ENCODE results near the gene PRRG2.

Gene PRRG2

GRCh38 chr19:49593233-49594113 lies 12.4 kb downstream of the PRRG2 start:
- TF ChIP-seq, protein P1, sequence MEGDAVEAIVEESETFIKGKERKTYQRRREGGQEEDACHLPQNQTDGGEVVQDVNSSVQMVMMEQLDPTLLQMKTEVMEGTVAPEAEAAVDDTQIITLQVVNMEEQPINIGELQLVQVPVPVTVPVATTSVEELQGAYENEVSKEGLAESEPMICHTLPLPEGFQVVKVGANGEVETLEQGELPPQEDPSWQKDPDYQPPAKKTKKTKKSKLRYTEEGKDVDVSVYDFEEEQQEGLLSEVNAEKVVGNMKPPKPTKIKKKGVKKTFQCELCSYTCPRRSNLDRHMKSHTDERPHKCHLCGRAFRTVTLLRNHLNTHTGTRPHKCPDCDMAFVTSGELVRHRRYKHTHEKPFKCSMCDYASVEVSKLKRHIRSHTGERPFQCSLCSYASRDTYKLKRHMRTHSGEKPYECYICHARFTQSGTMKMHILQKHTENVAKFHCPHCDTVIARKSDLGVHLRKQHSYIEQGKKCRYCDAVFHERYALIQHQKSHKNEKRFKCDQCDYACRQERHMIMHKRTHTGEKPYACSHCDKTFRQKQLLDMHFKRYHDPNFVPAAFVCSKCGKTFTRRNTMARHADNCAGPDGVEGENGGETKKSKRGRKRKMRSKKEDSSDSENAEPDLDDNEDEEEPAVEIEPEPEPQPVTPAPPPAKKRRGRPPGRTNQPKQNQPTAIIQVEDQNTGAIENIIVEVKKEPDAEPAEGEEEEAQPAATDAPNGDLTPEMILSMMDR (IDR thresholded peaks at IDR 0.05) = no peak
- H3K36me3 ChIP-seq = peaks cover 43% of the 10 kb centered on the region
- peaks cover 27 to 32% of the 10 kb centered on the region in 2 experiments for H3K4me1 ChIP-seq (ENCODE audit: control insufficient read depth in 1 of 2, insufficient read depth in 1 of 2, low read depth in 1 of 2, low read length in 1 of 2)
- H3K27me3 ChIP-seq = no peaks in the 10 kb centered on the region
- H3K9me3 ChIP-seq = no peaks in the 10 kb centered on the region
- peak overlapping the region; percentile 61 to 88 for H3K4me3 ChIP-seq (ENCODE audit: low read depth in 1 of 2, low read length in 1 of 2)
- peak overlapping the region; percentile 82 for H3K27ac ChIP-seq

DNA sequence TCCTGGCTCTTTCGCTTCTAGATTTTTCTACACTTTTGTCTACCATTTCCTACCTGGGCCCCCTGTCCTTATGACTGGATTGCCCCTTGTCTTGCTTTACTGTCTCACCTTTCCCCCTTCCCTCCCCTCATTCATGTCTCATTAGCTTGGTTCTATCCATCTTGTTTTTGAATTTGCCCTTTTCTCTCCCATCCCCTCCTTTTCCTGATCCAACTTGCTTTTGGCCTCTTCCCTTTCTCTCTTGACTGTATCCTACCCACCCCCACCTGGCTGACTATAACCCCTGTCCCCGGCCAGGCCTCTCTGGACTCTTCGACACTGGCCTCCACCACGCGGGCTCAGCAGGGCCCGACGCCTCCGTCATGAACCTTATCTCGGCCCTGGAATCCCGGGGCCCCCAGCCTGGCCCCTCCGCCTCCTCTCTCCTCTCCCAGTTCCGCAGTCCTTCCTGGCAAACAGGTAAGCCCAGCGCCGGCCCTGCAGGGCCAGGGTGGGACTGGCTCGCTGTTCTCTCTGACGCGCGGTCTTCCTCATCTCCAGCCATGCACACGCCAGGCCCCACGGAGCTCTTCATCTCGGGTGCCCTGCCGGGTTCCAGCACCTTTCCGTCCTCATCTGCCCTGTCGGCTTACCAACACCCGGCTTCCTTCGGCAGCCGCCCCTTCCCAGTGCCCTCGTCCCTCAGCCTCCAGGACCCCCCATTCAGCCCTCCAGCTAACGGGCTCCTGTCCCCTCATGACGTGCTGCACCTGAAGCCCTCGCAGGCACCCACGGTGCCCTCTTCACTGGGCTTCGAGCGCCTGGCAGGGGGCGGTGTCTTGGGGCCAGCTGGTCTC lies 13.3 kb downstream of the PRRG2 start:
- Histone ChIP-seq H3K36me3 (peaks cover 52% of the 10 kb centered on the region), H3K4me1 (ENCODE audit: control insufficient read depth in 1 of 2, insufficient read depth in 1 of 2, low read depth in 1 of 2, low read length in 1 of 2) (peaks cover 27 to 32% of the 10 kb centered on the region in 2 experiments), H3K9me3 (no peaks in the 10 kb centered on the region), H3K27ac (peak overlapping the region; percentile 82), H3K4me3 (ENCODE audit: low read depth in 1 of 2, low read length in 1 of 2) (no peak overlapping the region), H3K27me3 (no peaks in the 10 kb centered on the region)
- TF ChIP-seq, protein P1 (IDR thresholded peaks at IDR 0.05) = no peak

DNA sequence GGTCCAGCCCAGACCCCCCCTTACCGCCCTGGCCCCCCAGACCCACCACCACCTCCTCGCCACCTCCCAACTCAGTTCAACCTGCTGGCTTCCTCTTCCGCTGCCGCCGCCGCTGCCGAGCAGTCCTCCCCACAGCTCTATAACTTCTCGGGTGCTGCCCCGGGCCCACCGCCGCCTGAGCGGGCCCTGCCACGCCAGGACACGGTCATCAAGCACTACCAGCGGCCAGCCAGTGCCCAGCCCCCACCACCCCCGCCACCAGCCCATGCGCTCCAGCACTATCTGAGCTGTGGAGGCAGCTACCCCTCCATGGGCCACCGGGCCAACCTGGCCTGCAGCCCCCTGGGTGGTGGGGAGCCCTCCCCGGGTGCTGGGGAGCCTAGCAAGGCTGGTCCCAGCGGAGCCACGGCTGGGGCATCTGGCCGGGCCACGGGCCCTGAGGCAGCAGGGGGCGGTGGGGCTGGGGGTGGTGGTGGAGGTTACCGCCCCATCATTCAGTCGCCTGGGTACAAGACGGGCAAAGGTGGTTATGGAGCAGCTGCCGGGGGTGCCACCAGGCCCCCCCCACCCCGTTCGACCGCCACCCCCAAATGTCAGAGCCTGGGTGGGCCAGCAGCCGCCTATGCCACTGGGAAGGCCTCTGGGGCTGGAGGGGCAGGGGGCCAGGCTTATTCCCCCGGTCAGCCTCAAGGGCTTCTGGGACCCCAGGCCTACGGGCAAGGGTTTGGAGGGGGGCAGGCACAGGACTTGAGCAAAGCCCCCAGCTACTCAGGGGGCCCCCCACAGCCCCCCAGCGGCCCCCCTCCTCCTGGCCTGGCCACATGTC lies 14.1 kb downstream of the PRRG2 start:
- Histone ChIP-seq H3K27ac (no peak overlapping the region), H3K27me3 (no peaks in the 10 kb centered on the region), H3K9me3 (no peaks in the 10 kb centered on the region), H3K4me1 (ENCODE audit: control insufficient read depth in 1 of 2, insufficient read depth in 1 of 2, low read depth in 1 of 2, low read length in 1 of 2) (peaks cover 26 to 27% of the 10 kb centered on the region in 2 experiments), H3K4me3 (ENCODE audit: low read depth in 1 of 2, low read length in 1 of 2) (no peak overlapping the region), H3K36me3 (peaks cover 60% of the 10 kb centered on the region)
- TF ChIP-seq, protein P1 (IDR thresholded peaks at IDR 0.05) = no peak

DNA sequence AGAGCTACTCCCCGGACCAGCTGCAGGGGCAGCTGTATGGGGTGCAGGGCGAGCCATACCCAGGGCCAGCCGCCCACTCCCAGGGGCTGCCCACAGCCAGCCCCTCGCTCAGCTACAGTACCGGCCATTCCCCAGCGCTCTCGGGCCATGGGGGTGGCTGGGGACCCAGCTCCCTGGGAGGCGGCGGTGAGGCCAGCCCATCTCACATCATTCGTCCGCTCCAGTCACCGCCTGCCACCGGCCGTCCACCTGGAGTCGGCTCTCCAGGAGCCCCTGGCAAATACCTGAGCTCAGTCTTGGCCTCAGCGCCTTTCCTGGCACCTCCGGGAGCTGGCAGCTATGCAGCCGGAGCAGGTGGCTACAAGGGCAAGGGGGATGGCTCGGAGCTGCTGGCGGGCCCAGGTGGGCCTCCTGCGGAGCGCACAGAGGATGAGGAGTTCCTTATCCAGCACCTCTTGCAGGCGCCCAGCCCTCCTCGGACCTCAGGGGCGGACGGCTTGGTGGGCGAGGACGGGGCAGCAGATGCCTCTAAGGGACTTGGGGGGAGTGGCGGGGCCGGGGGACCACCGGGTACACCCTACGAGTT lies 14.8 kb downstream of the PRRG2 start:
- H3K27me3 ChIP-seq = no peaks in the 10 kb centered on the region
- H3K9me3 ChIP-seq = no peaks in the 10 kb centered on the region
- H3K36me3 ChIP-seq = peaks cover 64% of the 10 kb centered on the region
- no peak overlapping the region for H3K27ac ChIP-seq
- H3K4me3 ChIP-seq (ENCODE audit: low read depth in 1 of 2, low read length in 1 of 2) = no peak overlapping the region
- H3K4me1 ChIP-seq (ENCODE audit: control insufficient read depth in 1 of 2, insufficient read depth in 1 of 2, low read depth in 1 of 2, low read length in 1 of 2) = peaks cover 20 to 22% of the 10 kb centered on the region in 2 experiments
- TF ChIP-seq, protein P1 (IDR thresholded peaks at IDR 0.05) = no peak

GRCh38 chr19:49596407-49596806 lies 15.3 kb downstream of the PRRG2 start:
- Histone ChIP-seq H3K27ac (no peak overlapping the region), H3K4me3 (ENCODE audit: low read depth in 1 of 2, low read length in 1 of 2) (no peak overlapping the region), H3K9me3 (no peaks in the 10 kb centered on the region), H3K27me3 (no peaks in the 10 kb centered on the region), H3K36me3 (peaks cover 69% of the 10 kb centered on the region), H3K4me1 (ENCODE audit: control insufficient read depth in 1 of 2, insufficient read depth in 1 of 2, low read depth in 1 of 2, low read length in 1 of 2) (peaks cover 20 to 22% of the 10 kb centered on the region in 2 experiments)
- TF ChIP-seq, protein P1 (IDR thresholded peaks at IDR 0.05) = no peak
